H1 (cell line): ENCODE data around the gene NBAS. TPM values are rescaled to one million over a fixed set of nuclear protein-coding genes. Genes with fewer than 3 reads are reported as not detected.

Experiments used
- CTCF ChIA-PET: fragments of 300-600 bp; sonication (Branson Sonifier 250); formaldehyde crosslinking; loops from one replicate; lab custom pipeline; 2021; ENCODE audit not compliant: partially characterized antibody; lab: Charles Lee
- POLR2A ChIA-PET: fragments of 300-600 bp; sonication (Branson Sonifier 250); formaldehyde crosslinking; loops from one replicate; lab custom pipeline; 2021; ENCODE audit warnings: inconsistent platforms; ENCODE audit not compliant: partially characterized antibody; lab: Charles Lee
- DNase-seq, 2 experiments: peaks; one replicate each; pipeline versions ENCODE4 v3.0.0 to v3.0.0-alpha.2; 2010 to 2022; ENCODE audit warnings: low spot score in 2 of 2, low read depth in 1 of 2, mixed read lengths in 1 of 2
- FAIRE-seq: peaks from 2 replicates; lab custom pipeline; 2011; peaks lifted over from hg19 to GRCh38; lab: Jason Lieb, UNC
- H2AFZ ChIP-seq: 2 replicates; pipeline ENCODE4 v1.8.1; 2012; ENCODE audit warnings: low read length, inconsistent platforms
- H2AK5ac ChIP-seq: 2 replicates; pipeline ENCODE4 v1.6.1; 2013; ENCODE audit warnings: low read depth, low read length
- H2BK120ac ChIP-seq: replicated peaks from 2 replicates; pipeline ENCODE3; 2013; ENCODE audit warnings: low read depth, low read length, inconsistent platforms
- H2BK12ac ChIP-seq: 2 replicates; pipeline ENCODE4 v1.6.1; 2013; ENCODE audit warnings: low read depth, low read length
- H2BK15ac ChIP-seq: 2 replicates; pipeline ENCODE4 v1.6.1; 2013; ENCODE audit warnings: low read length
- H2BK20ac ChIP-seq: 2 replicates; pipeline ENCODE4 v1.6.1; 2013; ENCODE audit warnings: low read length
- H2BK5ac ChIP-seq: 2 replicates; pipeline ENCODE4 v1.6.1; 2013; ENCODE audit warnings: low read depth, low read length
- H3K14ac ChIP-seq: 2 replicates; pipeline ENCODE4 v1.6.1; 2013; ENCODE audit warnings: inconsistent platforms; ENCODE audit not compliant: insufficient read length
- H3K18ac ChIP-seq: 2 replicates; pipeline ENCODE4 v1.6.1; 2013; ENCODE audit warnings: low read length; ENCODE audit errors: extremely low read depth
- H3K23ac ChIP-seq: 2 replicates; pipeline ENCODE4 v1.6.1; 2013; ENCODE audit warnings: inconsistent platforms; ENCODE audit not compliant: insufficient read length
- H3K23me2 ChIP-seq: 2 replicates; pipeline ENCODE4 v1.6.1; 2013; ENCODE audit warnings: low read depth, low read length
- H3K27ac ChIP-seq: 2 replicates; pipeline ENCODE4 v1.6.1; 2011; ENCODE audit warnings: low read depth, low read length, inconsistent platforms
- H3K27me3 ChIP-seq, 4 experiments: replicated peaks in 1 of 4; 1 replicate in 1 of 4; 2 replicates in 3 of 4; pipeline versions ENCODE4 v1.6.1 to v1.8.1; 2011 to 2013; ENCODE audit warnings: low read length in 3 of 4, mild to moderate bottlenecking in 3 of 4, inconsistent platforms in 2 of 4, mixed read lengths in 2 of 4, moderate library complexity in 1 of 4; ENCODE audit not compliant: control insufficient read depth in 3 of 4, insufficient read depth in 3 of 4; ENCODE audit errors: extremely low read depth in 1 of 4
- H3K36me3 ChIP-seq, 4 experiments: 2 replicates each; pipeline versions ENCODE4 v1.6.1 to v1.8.1; 2011 to 2013; ENCODE audit warnings: mild to moderate bottlenecking in 4 of 4, low read length in 3 of 4, moderate library complexity in 2 of 4, control low read depth in 1 of 4, inconsistent platforms in 1 of 4; ENCODE audit not compliant: insufficient read depth in 4 of 4, control insufficient read depth in 2 of 4
- H3K4ac ChIP-seq: replicated peaks from 2 replicates; pipeline ENCODE3; 2013; ENCODE audit warnings: low read length, low read depth, mixed read lengths, inconsistent platforms; ENCODE audit not compliant: insufficient read length
- H3K4me1 ChIP-seq, 4 experiments: replicated peaks in 1 of 4; 1 replicate in 1 of 4; 2 replicates in 3 of 4; pipeline versions ENCODE4 v1.6.1 to v1.8.1; 2011 to 2013; ENCODE audit warnings: low read length in 3 of 4, inconsistent platforms in 2 of 4, mixed read lengths in 1 of 4; ENCODE audit not compliant: insufficient read depth in 4 of 4, control insufficient read depth in 3 of 4
- H3K4me2 ChIP-seq, 2 experiments: 2 replicates each; pipeline versions ENCODE4 v1.6.1 to v1.8.1; 2011 to 2013; ENCODE audit warnings: low read depth in 2 of 2, low read length in 2 of 2, control low read depth in 1 of 2, inconsistent platforms in 1 of 2, mild to moderate bottlenecking in 1 of 2; ENCODE audit not compliant: insufficient read depth in 1 of 2
- H3K4me3 ChIP-seq, 4 experiments: fragments of 200-600, 300-600 bp in 1 of 4; sonication (generic), shearing (Covaris generic), sonication (Bioruptor Twin) in 1 of 4; 2 replicates each; pipeline versions ENCODE4 v1.5.1 to v1.8.1; 2011 to 2016; ENCODE audit warnings: low read length in 4 of 4, low read depth in 3 of 4, control low read depth in 2 of 4, inconsistent platforms in 2 of 4, mild to moderate bottlenecking in 2 of 4, mixed read lengths in 1 of 4, moderate library complexity in 1 of 4; ENCODE audit not compliant: insufficient read depth in 2 of 4; ENCODE audit errors: extremely low read depth in 1 of 4
- H3K56ac ChIP-seq: replicated peaks from 2 replicates; pipeline ENCODE3; 2013; ENCODE audit warnings: low read depth, mild to moderate bottlenecking, mixed read lengths, low read length, inconsistent platforms; ENCODE audit not compliant: insufficient read length
- H3K79me1 ChIP-seq: 2 replicates; pipeline ENCODE4 v1.6.1; 2013; ENCODE audit warnings: low read depth, low read length, control low read depth
- H3K79me2 ChIP-seq, 2 experiments: 2 replicates each; pipeline versions ENCODE4 v1.6.1 to v1.8.1; 2012 to 2013; ENCODE audit warnings: low read length in 2 of 2, mild to moderate bottlenecking in 2 of 2, inconsistent platforms in 1 of 2; ENCODE audit not compliant: insufficient read depth in 2 of 2, control insufficient read depth in 1 of 2
- H3K9ac ChIP-seq, 4 experiments: replicated peaks in 1 of 4; 1 replicate in 1 of 4; 2 replicates in 3 of 4; pipeline versions ENCODE4 v1.6.1 to v1.8.1; 2011 to 2013; ENCODE audit warnings: low read depth in 3 of 4, low read length in 3 of 4, control low read depth in 2 of 4, mild to moderate bottlenecking in 2 of 4, moderate library complexity in 2 of 4, inconsistent platforms in 1 of 4; ENCODE audit errors: extremely low read depth in 1 of 4
- H3K9me3 ChIP-seq, 2 experiments: 2 replicates each; pipeline versions ENCODE4 v1.6.1 to v1.8.1; 2012 to 2013; ENCODE audit warnings: mild to moderate bottlenecking in 2 of 2, moderate library complexity in 2 of 2, control low read depth in 1 of 2, inconsistent platforms in 1 of 2, low read depth in 1 of 2, low read length in 1 of 2, mixed read lengths in 1 of 2; ENCODE audit not compliant: insufficient read depth in 2 of 2
- H4K20me1 ChIP-seq, 2 experiments: replicated peaks in 1 of 2; 2 replicates each; pipeline versions ENCODE3 to v1.8.1; 2011 to 2013; ENCODE audit warnings: inconsistent platforms in 2 of 2, low read length in 2 of 2, mild to moderate bottlenecking in 1 of 2; ENCODE audit not compliant: insufficient read depth in 2 of 2, control insufficient read depth in 1 of 2
- H4K5ac ChIP-seq: 2 replicates; pipeline ENCODE4 v1.6.1; 2013; ENCODE audit warnings: low read length, low read depth, mixed read lengths, inconsistent platforms; ENCODE audit not compliant: insufficient read length
- H4K8ac ChIP-seq: 2 replicates; pipeline ENCODE4 v1.8.0; 2013; ENCODE audit warnings: mild to moderate bottlenecking, moderate library complexity, low read length, inconsistent platforms; ENCODE audit not compliant: insufficient read depth; ENCODE audit errors: extremely low read depth
- H4K91ac ChIP-seq: replicated peaks from 2 replicates; pipeline ENCODE3; 2013; ENCODE audit warnings: low read length, mixed read lengths, inconsistent platforms; ENCODE audit not compliant: insufficient read length
- ASH2L ChIP-seq: fragments of 200-600, 300-600 bp; sonication (generic); IDR thresholded peaks from one replicate; pipeline ENCODE4 v1.7.1; 2017; ENCODE audit warnings: low read length
- JUN ChIP-seq: IDR thresholded peaks from 2 replicates; pipeline ENCODE4 v1.6.1; 2011; ENCODE audit warnings: low read depth, mild to moderate bottlenecking, improper control_type of control experiment, low read length
- KDM4A ChIP-seq: IDR thresholded peaks from one replicate; pipeline ENCODE4 v1.7.1; 2012; ENCODE audit warnings: low read depth, mild to moderate bottlenecking, moderate library complexity, low read length, inconsistent platforms; ENCODE audit not compliant: severe bottlenecking
- POLR2A ChIP-seq, 2 experiments: IDR thresholded peaks; 1 replicate in 1 of 2; 2 replicates in 1 of 2; pipeline ENCODE4 v1.6.1; 2011; ENCODE audit warnings: low read depth in 2 of 2, low read length in 2 of 2, mild to moderate bottlenecking in 2 of 2; ENCODE audit errors: control extremely low read depth in 1 of 2
- WGBS, 2 experiments: shearing (Covaris generic) in 1 of 2; methylation state at CpG; one replicate each; pipeline versions ENCODE4 v1.1.6 to v1.1.7; 2013 to 2015; ENCODE audit warnings: low lambda C conversion rate in 2 of 2, mixed read lengths in 2 of 2, inconsistent platforms in 1 of 2, low coverage in 1 of 2, missing lambda C conversion rate in 1 of 2; ENCODE audit not compliant: insufficient replicate concordance in 2 of 2, insufficient coverage in 1 of 2, insufficient read length in 1 of 2; ENCODE audit errors: extremely low coverage in 1 of 2, missing lambda C conversion rate in 1 of 2; 5-methylcytosine and 5-hydroxymethylcytosine counted together
- polyA plus RNA-seq, 7 experiments: library from polyadenylated mRNA; depleted of rRNA in 3 of 7; stranded (reverse) in 5 of 7; unstranded in 2 of 7; fragments of >200 nt in 5 of 7; fragments of 200-250 nt in 2 of 7; gene quantifications; 1 replicate in 5 of 7; 2 replicates in 1 of 7; 4 replicates in 1 of 7; pipeline versions ENCODE4 v1.2.1 to v1.2.3, GENCODE V29; 2011 to 2013; ENCODE audit warnings: missing spikeins in 2 of 7, mixed read lengths in 2 of 7
- total RNA-seq: library from RNA; stranded (reverse); fragmentation: NEBNext Ultra II Directional; extraction: Animal tissue kit (Norgen Biotek cat#: 25700); gene quantifications from 2 replicates; pipeline ENCODE4 v1.2.1, GENCODE V29; 2021

NBAS gene
- total and polyA plus RNA-seq, 2 of the 8 experiments (the other 6 are each of a cell fraction or from before 2014, with no cell fraction given), result 19.6 to 34.8 TPM

DNA sequence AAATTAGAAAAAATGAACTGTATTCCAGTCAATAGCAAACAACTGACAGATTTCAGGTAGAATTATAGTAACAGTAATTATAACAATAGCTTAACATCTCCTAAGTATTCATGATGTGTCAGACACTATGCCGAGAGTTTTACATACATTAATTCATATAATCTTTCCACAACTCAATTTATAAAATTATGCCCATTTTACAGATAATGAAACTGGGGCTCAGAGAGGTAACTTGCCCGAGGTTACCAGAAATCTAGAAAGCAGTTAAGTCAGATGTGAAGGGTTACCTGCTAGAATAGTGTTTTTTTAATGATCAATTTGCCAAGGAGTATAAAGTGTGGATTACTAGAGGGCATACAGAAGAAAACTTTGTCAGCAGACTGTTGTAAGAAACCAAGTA lies 12.2 kb downstream of the NBAS start:
- no peak overlapping the region for H3K56ac ChIP-seq
- H2BK120ac ChIP-seq, result no peak overlapping the region
- H3K4me3 ChIP-seq, result no peak overlapping the region
- no peaks in the 10 kb centered on the region for H3K4me1 ChIP-seq
- H2BK15ac ChIP-seq, result no peak overlapping the region
- no peak overlapping the region for H2AFZ ChIP-seq
- no peak overlapping the region for H3K4ac ChIP-seq
- H3K9me3 ChIP-seq, result no peaks in the 10 kb centered on the region
- ChIA-PET CTCF (interaction anchor here (0.6 to 1.9 kb wide), 4 partner anchors 11 to 40 kb away, joined by 3 to 8 read pairs (median 4); no protein-coding TSS in a partner anchor), POLR2A (no interaction called here)
- WGBS, 2 experiments, result 89% methylated on average over 2 of the region's 2 CpGs; no CpG with 5 or more reads in 1 of the 2 experiments
- no peak overlapping the region for H3K4me2 ChIP-seq
- H3K23ac ChIP-seq, result no peak overlapping the region
- H3K9ac ChIP-seq, result no peak overlapping the region
- no peaks in the 10 kb centered on the region for H3K79me1 ChIP-seq
- H3K27me3 ChIP-seq, result no peaks in the 10 kb centered on the region
- no peak overlapping the region for H2BK12ac ChIP-seq
- H3K27ac ChIP-seq, result no peak overlapping the region
- no peak overlapping the region for H3K14ac ChIP-seq
- no peaks in the 10 kb centered on the region for H3K79me2 ChIP-seq
- H4K8ac ChIP-seq, result no peak overlapping the region
- no peak overlapping the region for H2AK5ac ChIP-seq
- FAIRE-seq (no peak), DNase-seq (no peak)
- no peak overlapping the region for H2BK20ac ChIP-seq
- no peaks in the 10 kb centered on the region for H3K23me2 ChIP-seq
- H3K36me3 ChIP-seq, result peaks cover 0 to 2% (median 0%) of the 10 kb centered on the region in 4 experiments; a peak in 1 of 8 replicates
- H4K20me1 ChIP-seq, result peaks cover 0 to 1% of the 10 kb centered on the region in 2 experiments
- no peak overlapping the region for H4K5ac ChIP-seq
- no peak overlapping the region for H4K91ac ChIP-seq
- H2BK5ac ChIP-seq, result no peak overlapping the region
- no peak overlapping the region for H3K18ac ChIP-seq
- no peak for TF ChIP-seq ASH2L
- TF ChIP-seq KDM4A, result no peak
- TF ChIP-seq JUN, result no peak
- TF ChIP-seq POLR2A (IDR thresholded peaks at IDR 0.05; ENCODE audit: control extremely low read depth in 1 of 2, low read depth in 2 of 2, low read length in 2 of 2), result no peak
